ENCODE results near the gene ARHGAP6. TPM values are rescaled to one million over a fixed set of nuclear protein-coding genes. Genes with fewer than 3 reads are reported as not detected.

Gene ARHGAP6
- total RNA-seq, 1 experiment from 2014 or later = 0.07 TPM

DNA sequence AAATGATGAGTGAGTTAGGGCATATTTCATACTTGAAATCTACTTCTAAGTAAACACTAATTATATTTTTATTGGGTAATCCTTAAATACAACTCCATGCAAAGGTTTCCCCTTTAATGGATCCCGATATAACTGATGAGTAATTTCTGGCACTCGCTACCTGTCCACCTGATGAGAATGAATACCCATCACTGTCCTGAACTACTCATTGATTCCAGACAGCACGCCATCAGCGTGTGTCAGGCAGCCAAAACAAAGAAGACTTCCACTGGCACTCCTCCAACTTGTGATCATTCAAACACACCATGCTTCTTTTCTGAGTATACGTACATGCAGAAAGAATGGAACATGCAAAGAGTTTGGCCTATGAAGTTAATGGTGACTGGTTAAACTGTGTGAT is 485.1 kb downstream of the ARHGAP6 start:
- no peak overlapping the region for H3K23ac ChIP-seq (ENCODE audit: insufficient read length, low read depth, low read length)
- WGBS (ENCODE audit: extremely low coverage, insufficient read length, low lambda C conversion rate) = no CpG with 5 or more reads among the region's 5 CpGs
- H3K27ac ChIP-seq (ENCODE audit: insufficient read length, low read depth, low read length) = no peak overlapping the region
- no peak overlapping the region for H3K4ac ChIP-seq (ENCODE audit: low read depth, low read length)
- H2BK15ac ChIP-seq (ENCODE audit: low read depth, low read length) = no peak overlapping the region
- H3K14ac ChIP-seq (ENCODE audit: insufficient read depth, low read length) = no peak overlapping the region
- H4K20me1 ChIP-seq (ENCODE audit: control insufficient read depth, insufficient read depth, insufficient read length) = no peaks in the 10 kb centered on the region
- Mint-ChIP-seq H3K36me3 (ENCODE audit: insufficient read depth in 1 of 3, low read depth in 3 of 3) (no peaks in the 10 kb centered on the region; a peak in 2 of 7 replicates), H3K27me3 (ENCODE audit: low read depth) (no peaks in the 10 kb centered on the region), H3K27ac (no peak overlapping the region), H3K4me3 (no peak overlapping the region), H3K9me3 (peaks cover 42 to 58% of the 10 kb centered on the region in 2 experiments), H3K4me1 (no peaks in the 10 kb centered on the region)
- no peaks in the 10 kb centered on the region for H3K9me3 ChIP-seq (ENCODE audit: control insufficient read depth, low read depth, low read length)
- no peak overlapping the region for H3K56ac ChIP-seq (ENCODE audit: insufficient read length, low read depth, low read length)
- 0 out of 2 replicates have a peak, but pooled peaks cover 1% of the 10 kb centered on the region for H3K79me2 ChIP-seq (ENCODE audit: insufficient read depth, low read length)
- no peak overlapping the region for H2BK5ac ChIP-seq (ENCODE audit: insufficient read length, low read length)
- H3K79me1 ChIP-seq (ENCODE audit: insufficient read depth, low read depth, low read length, poor library complexity, severe bottlenecking) = no peaks in the 10 kb centered on the region
- TF ChIP-seq, protein P1, sequence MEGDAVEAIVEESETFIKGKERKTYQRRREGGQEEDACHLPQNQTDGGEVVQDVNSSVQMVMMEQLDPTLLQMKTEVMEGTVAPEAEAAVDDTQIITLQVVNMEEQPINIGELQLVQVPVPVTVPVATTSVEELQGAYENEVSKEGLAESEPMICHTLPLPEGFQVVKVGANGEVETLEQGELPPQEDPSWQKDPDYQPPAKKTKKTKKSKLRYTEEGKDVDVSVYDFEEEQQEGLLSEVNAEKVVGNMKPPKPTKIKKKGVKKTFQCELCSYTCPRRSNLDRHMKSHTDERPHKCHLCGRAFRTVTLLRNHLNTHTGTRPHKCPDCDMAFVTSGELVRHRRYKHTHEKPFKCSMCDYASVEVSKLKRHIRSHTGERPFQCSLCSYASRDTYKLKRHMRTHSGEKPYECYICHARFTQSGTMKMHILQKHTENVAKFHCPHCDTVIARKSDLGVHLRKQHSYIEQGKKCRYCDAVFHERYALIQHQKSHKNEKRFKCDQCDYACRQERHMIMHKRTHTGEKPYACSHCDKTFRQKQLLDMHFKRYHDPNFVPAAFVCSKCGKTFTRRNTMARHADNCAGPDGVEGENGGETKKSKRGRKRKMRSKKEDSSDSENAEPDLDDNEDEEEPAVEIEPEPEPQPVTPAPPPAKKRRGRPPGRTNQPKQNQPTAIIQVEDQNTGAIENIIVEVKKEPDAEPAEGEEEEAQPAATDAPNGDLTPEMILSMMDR (conservative IDR thresholded peaks at IDR 0.05) = no peak
- H3K23me2 ChIP-seq (ENCODE audit: insufficient read length, low read depth, low read length, poor library complexity, severe bottlenecking) = no peaks in the 10 kb centered on the region
- H3K18ac ChIP-seq (ENCODE audit: insufficient read length, low read depth, low read length) = no peak overlapping the region
- H4K5ac ChIP-seq (ENCODE audit: insufficient read length, low read depth, low read length) = no peak overlapping the region
- DNase-seq = no peak
- H3K9ac ChIP-seq (ENCODE audit: extremely low read depth, insufficient read length, low read length) = no peak overlapping the region
- H2BK12ac ChIP-seq (ENCODE audit: insufficient read length, low read depth, low read length) = no peak overlapping the region
- H2AK5ac ChIP-seq (ENCODE audit: insufficient read length, low read length) = no peak overlapping the region
- no peaks in the 10 kb centered on the region for H3K4me1 ChIP-seq (ENCODE audit: insufficient read depth, low read length)
- no peak overlapping the region for H3K4me2 ChIP-seq (ENCODE audit: insufficient read depth, insufficient read length, low read length)
- no peak overlapping the region for H2BK120ac ChIP-seq (ENCODE audit: low read depth, low read length, poor library complexity, severe bottlenecking)
- no peak overlapping the region for H4K8ac ChIP-seq (replicated peaks; ENCODE audit: insufficient read length, low read depth, low read length)
- H3T11ph ChIP-seq (ENCODE audit: low read length) = no peak overlapping the region
- no peak overlapping the region for H2AFZ ChIP-seq (ENCODE audit: low read length)
- no peak overlapping the region for H2BK20ac ChIP-seq (ENCODE audit: low read depth, low read length, poor library complexity, severe bottlenecking)
- no peaks in the 10 kb centered on the region for H3K27me3 ChIP-seq (ENCODE audit: insufficient read depth, low read length)
- H4K91ac ChIP-seq (ENCODE audit: insufficient read length, low read depth, low read length) = no peak overlapping the region

All from H9 (cell line).